ENCODE results near the gene SPSB1. TPM values are rescaled to one million over a fixed set of nuclear protein-coding genes. Genes with fewer than 3 reads are reported as not detected.

Gene SPSB1
- polyA plus RNA-seq, 3 donors = 15.8 to 153 (median 39.6) TPM

GRCh38 chr1:9312168-9312720 lies 19.6 kb downstream of the SPSB1 start:
- no peak overlapping the region for H3K27ac ChIP-seq (ENCODE audit: low read depth, low read length)
- 83 to 92% (median 87%) methylated on average over 18 of the region's 18 CpGs for WGBS, 3 donors

- no peak overlapping the region for H3K27ac ChIP-seq (ENCODE audit: low read depth, low read length)
- WGBS, 3 donors = 88 to 93% (median 88%) methylated on average over 11 of the region's 11 CpGs
These were observed 20.9 kb downstream of the SPSB1 start for GRCh38 chr1:9313576-9313975.

GRCh38 chr1:9314111-9314510 lies 21.4 kb downstream of the SPSB1 start:
- no peak overlapping the region for H3K27ac ChIP-seq (ENCODE audit: low read depth, low read length)
- 70 to 71% (median 71%) methylated on average over 8 of the region's 8 CpGs for WGBS, 3 donors

- no peak overlapping the region for H3K27ac ChIP-seq (ENCODE audit: low read depth, low read length)
- 83 to 86% (median 84%) methylated on average over 11 of the region's 11 CpGs for WGBS, 3 donors
These were observed 22.2 kb downstream of the SPSB1 start for GRCh38 chr1:9314711-9315379.

- 51 to 74% (median 64%) methylated on average over 20 of the region's 20 CpGs for WGBS, 3 donors
- H3K27ac ChIP-seq (ENCODE audit: low read depth, low read length) = no peak overlapping the region
These were observed 22.9 kb downstream of the SPSB1 start for GRCh38 chr1:9315411-9316079.

GRCh38 chr1:9316080-9316444 lies 23.4 kb downstream of the SPSB1 start:
- WGBS, 3 donors = 61 to 83% (median 67%) methylated on average over 7 of the region's 7 CpGs
- no peak overlapping the region for H3K27ac ChIP-seq (ENCODE audit: low read depth, low read length)

- no peak overlapping the region for H3K27ac ChIP-seq (ENCODE audit: low read depth, low read length)
- 94 to 96% (median 95%) methylated on average over 24 of the region's 24 CpGs for WGBS, 3 donors
These were observed 23.8 kb downstream of the SPSB1 start for GRCh38 chr1:9316512-9316911.

- H3K27ac ChIP-seq (ENCODE audit: low read depth, low read length) = no peak overlapping the region
- 85 to 92% (median 90%) methylated on average over 7 of the region's 7 CpGs for WGBS, 3 donors
These were observed 24.4 kb downstream of the SPSB1 start for GRCh38 chr1:9317072-9317471.

- 25 to 79% (median 27%) methylated on average over 27 to 28 of the region's 28 CpGs for WGBS, 3 donors
- H3K27ac ChIP-seq (ENCODE audit: low read depth, low read length) = no peak overlapping the region
These were observed 25.1 kb downstream of the SPSB1 start for GRCh38 chr1:9317591-9318417.

- 84 to 87% (median 86%) methylated on average over 17 to 20 of the region's 20 CpGs for WGBS, 3 donors
- no peak overlapping the region for H3K27ac ChIP-seq (ENCODE audit: low read depth, low read length)
These were observed 26.6 kb downstream of the SPSB1 start for GRCh38 chr1:9319208-9319788.

GRCh38 chr1:9319789-9320519 lies 27.3 kb downstream of the SPSB1 start:
- WGBS, 3 donors = 75 to 84% (median 77%) methylated on average over 20 to 21 of the region's 21 CpGs
- no peak overlapping the region for H3K27ac ChIP-seq (ENCODE audit: low read depth, low read length)

GRCh38 chr1:9320520-9321479 lies 28.1 kb downstream of the SPSB1 start:
- no peak overlapping the region for H3K27ac ChIP-seq (ENCODE audit: low read depth, low read length)
- 61 to 81% (median 62%) methylated on average over 31 of the region's 31 CpGs for WGBS, 3 donors

GRCh38 chr1:9321480-9321849 lies 28.8 kb downstream of the SPSB1 start:
- no peak overlapping the region for H3K27ac ChIP-seq (ENCODE audit: low read depth, low read length)
- WGBS, 3 donors = 54 to 78% (median 66%) methylated on average over 11 of the region's 11 CpGs

- no peak overlapping the region for H3K27ac ChIP-seq (ENCODE audit: low read depth, low read length)
- WGBS, 3 donors = 88 to 89% (median 89%) methylated on average over 17 of the region's 17 CpGs
These were observed 29.4 kb downstream of the SPSB1 start for GRCh38 chr1:9321986-9322660.

GRCh38 chr1:9322661-9323244 lies 30.1 kb downstream of the SPSB1 start:
- 65 to 74% (median 68%) methylated on average over 25 to 27 of the region's 27 CpGs for whole genome bisulfite sequencing, 3 donors
- H3K27ac ChIP-seq (ENCODE audit: low read depth, low read length) = no peak overlapping the region

Measured in adipose tissue (tissue), 3 donors.